Stimulated activated CD8-positive, alpha-beta memory T cell treated with anti-CD3 and anti-CD28 coated beads, Interleukin-12 subunit alpha, Interleukin-12 subunit beta, amount 100 ng/mL, for 24 hours (primary cell): Measurements from ENCODE around the gene ZFP3.
"Not testable (repeated sequence)": the region's sequence is repeated elsewhere in the genome, so short reads cannot be mapped to it uniquely, and the experiment has no call there.

Experiments
- DNase-seq: peaks from one replicate; pipeline ENCODE4 v3.0.0-alpha.2; 2020; ENCODE audit errors: extremely low read depth

ZFP3 gene

DNA sequence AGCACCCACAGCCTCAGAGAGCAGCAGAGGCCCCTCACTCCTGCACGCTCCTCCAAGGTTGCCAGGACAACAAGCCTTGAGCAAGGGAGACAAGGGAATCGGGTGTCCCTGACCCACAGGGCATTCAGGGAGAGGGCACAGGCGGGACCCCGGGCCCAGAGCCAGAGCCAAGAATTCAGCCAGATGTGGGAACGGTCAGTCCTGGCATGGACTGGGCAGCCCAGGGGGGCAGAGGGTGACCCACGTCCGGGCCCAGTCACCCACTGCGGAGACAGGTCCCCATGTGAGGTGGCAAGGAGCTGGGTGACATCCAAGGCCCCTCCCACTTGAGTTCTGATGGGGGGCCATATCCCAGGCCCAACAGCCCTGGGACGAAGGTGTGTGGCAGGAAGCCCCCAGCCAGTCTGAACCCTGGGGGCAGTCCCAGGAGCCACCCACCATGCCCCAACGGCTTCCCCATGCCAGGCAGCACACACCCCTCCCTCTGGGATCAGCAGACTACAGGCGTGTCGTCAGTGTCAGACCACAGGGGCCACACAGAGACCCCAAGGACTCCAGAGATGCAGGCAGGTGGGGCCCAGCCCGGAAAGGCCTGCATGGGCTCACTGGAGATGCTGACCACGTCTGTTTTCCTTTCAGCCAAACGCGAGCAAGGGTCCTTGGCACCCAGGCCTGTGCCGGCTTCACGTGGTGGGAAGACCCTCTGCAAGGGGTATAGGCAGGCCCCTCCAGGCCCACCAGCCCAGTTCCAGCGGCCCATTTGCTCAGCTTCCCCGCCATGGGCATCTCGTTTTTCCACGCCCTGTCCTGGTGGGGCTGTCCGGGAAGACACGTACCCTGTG is 60.6 kb downstream of the ZFP3 start:
- DNase-seq, result no peak

DNA sequence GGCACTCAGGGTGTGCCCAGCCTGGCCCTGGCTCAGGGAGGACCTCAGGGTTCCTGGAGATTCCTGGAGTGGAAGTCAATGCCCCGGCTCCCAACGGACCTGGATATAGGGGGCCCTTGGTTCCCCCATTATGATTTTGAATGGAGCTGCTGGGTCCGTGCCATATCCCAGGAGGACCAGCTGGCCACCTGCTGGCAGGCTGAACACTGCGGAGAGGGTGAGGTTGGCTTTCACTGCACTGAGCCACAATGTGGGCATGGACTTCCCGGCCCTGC is 61.1 kb downstream of the ZFP3 start:
- no peak for DNase-seq

DNA sequence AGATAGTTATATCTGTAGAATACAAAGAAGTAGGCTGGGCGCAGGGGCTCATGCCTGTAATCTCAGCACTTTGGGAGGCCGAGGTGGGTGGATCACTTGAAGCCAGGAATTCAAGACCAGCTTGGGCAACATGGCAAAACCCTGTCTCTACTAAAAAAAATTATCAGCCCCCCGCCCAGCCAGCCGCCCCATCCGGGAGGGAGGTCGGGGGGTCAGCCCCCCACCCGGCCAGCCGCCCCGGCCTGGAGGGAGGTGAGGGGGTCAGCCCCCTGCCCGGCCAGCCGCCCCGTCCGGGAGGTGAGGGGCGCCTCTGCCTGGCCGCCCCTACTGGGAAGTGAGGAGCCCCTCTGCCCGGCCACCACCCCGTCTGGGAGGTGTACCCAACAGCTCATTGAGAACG is 64.6 kb downstream of the ZFP3 start:
- DNase-seq, result not testable (repeated sequence)
